ENCODE measurements around the gene SH3RF2.
"Not testable (repeated sequence)": the region's sequence is repeated elsewhere in the genome, so short reads cannot be mapped to it uniquely, and the experiment has no call there.

Gene SH3RF2

DNA sequence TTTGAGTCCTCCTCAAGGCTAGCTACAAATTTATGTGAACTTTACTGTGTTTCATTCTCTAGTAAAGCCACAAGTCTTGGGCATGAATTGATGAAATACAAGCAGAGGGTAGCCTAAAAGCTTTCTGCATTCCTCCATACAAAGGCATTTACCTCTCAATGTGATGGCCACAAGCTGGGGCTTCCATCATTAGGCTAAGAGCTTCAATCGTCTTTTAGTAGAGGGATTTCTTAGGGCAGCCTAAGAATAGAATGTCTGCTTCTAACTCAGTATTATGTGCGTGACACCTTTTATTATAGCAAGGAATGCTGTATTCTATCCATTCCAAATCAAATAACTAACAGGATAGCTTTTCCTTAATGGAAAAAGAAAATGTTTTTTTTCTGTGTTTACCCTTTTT lies 165.3 kb downstream of the SH3RF2 start:
- no peak for DNase-seq

DNA sequence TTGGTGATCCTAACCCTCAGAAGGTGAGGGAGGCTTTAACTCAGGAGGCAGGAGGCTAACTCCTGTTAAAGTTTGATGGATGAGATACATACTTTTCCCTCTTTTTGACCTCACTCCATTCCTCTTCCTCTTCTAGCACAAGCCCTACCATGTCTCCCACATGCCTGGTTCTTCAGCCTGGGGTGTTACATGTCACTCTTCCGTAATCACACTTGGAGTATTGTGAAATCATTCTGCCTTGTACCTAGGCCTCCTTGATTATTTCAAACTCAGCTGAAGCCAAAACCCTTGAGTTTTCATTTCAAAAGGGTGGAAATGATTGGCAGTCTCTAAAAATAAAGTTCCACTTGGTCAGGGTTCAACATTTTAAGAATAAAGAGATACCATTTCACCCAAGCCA lies 167.2 kb downstream of the SH3RF2 start:
- DNase-seq: no peak

DNA sequence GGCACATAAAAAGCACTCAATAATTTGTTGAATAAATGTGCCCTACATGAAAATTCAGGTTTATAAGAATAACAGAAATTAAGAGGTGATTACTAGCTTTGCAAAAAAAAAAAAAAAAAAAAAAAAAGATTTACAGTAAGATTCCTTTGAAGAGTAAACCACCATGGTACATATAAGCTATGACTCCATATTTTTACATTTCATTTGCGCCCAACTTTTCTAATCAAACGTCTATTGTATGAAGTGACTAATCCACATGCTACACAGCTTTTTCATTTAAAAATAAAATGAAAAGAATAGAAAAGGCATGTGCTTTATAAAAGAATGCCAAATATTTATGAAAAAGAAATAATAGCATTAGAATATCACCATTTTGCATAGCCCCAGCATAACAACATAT lies 169.1 kb downstream of the SH3RF2 start, which contains the start of gene PLAC8L1:
Gene PLAC8L1, minus strand, starts transcription at position 101 of the 400 bp plus-strand sequence. CDS start 1,266 bp downstream, outside the sequence.
- no peak for DNase-seq

DNA sequence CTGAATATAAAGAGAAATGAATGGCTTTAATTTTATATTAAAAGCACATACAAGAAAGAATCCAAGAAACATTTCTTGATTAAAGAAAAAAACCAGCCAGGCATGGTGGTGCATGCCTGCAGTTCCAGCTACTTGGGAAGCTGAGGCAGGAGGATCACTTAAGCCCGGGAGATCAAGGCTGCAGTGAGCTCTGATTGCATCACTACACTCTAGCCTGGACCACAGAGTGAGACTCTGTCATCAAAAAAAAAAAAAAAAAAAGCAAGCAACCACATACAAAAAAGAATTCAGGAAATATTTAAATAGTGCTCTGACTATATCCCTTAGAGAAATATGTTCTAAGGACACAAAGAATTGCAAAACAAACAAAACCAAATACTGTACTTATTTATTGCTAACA lies 171.5 kb downstream of the SH3RF2 start:
- DNase-seq: no peak

GRCh38 chr5:146108870-146109269 lies 172.5 kb downstream of the SH3RF2 start:
- DNase-seq: not testable (repeated sequence)

DNA sequence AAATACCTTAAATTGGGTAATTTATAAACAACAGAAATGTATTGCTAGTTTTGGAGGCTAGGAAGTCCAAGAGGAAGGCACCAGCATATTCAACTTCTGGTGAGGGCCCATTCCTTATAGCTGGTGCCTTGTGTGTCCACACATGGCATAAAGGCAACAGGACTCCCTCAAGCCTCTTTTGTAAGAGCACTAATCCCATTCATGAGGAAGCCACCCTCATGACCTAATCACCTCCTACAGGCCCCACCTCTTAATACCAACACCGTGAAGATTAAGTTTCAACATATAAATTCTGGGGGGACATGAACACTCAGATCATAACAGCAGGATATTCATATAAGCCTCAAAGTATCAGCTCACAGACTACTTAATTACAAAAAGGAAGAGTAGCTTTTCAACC lies 173.0 kb downstream of the SH3RF2 start:
- no peak for DNase-seq

- no peak for DNase-seq
Measured at GRCh38 chr5:146111409-146111808, 175.0 kb downstream of the SH3RF2 start.

- DNase-seq: no peak
Measured at GRCh38 chr5:146112476-146112875, 176.1 kb downstream of the SH3RF2 start.
